B cell (primary cell): ENCODE measurements around the gene DLK1.

Source experiments
- EZH2 ChIP-seq: IDR thresholded peaks from 2 replicates; pipeline ENCODE4 v1.6.1; 2012; ENCODE audit warnings: borderline replicate concordance, low read depth, mild to moderate bottlenecking, moderate library complexity, low read length; ENCODE audit not compliant: insufficient read depth, poor library complexity, severe bottlenecking
- TF ChIP-seq, protein P1 (sequence below): fragments of 200-600 bp; IDR thresholded peaks from one replicate; pipeline ENCODE4 v1.8.0; 2022; ENCODE audit warnings: antibody characterized with exemption, mild to moderate bottlenecking

DNA sequence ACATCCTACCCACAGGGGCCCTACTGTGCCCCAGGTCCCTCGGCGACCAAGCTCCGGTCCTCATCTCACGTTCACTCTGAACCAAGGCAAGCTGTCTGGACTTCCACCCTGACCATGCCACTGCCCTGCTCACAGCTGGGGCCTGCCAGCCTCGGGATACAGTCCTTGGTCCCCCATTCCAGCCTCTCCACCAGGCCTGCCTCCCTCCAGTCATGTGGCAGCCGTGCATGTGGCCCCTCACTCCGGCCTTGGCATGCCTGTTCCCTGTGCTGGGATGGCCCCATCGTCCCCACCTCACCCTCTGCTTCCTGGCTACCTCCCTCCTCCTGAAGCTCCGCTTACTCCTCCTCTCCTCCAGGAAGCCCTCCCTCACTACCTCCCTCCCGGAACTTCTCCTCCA, 38.6 kb upstream of the DLK1 start:
- TF ChIP-seq, protein P1, sequence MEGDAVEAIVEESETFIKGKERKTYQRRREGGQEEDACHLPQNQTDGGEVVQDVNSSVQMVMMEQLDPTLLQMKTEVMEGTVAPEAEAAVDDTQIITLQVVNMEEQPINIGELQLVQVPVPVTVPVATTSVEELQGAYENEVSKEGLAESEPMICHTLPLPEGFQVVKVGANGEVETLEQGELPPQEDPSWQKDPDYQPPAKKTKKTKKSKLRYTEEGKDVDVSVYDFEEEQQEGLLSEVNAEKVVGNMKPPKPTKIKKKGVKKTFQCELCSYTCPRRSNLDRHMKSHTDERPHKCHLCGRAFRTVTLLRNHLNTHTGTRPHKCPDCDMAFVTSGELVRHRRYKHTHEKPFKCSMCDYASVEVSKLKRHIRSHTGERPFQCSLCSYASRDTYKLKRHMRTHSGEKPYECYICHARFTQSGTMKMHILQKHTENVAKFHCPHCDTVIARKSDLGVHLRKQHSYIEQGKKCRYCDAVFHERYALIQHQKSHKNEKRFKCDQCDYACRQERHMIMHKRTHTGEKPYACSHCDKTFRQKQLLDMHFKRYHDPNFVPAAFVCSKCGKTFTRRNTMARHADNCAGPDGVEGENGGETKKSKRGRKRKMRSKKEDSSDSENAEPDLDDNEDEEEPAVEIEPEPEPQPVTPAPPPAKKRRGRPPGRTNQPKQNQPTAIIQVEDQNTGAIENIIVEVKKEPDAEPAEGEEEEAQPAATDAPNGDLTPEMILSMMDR = no peak
- no peak for TF ChIP-seq EZH2
